HG03378 (cell line): ENCODE results near the gene DHRS4L2.
"Not testable (repeated sequence)": the region's sequence is repeated elsewhere in the genome, so short reads cannot be mapped to it uniquely, and the experiment has no call there.

Experiments
- ATAC-seq: cut with Tn5 transposase; IDR thresholded peaks from one replicate; pipeline ENCODE4 v1.9.1; 2021; ENCODE audit warnings: mild to moderate bottlenecking, moderate library complexity; ENCODE audit not compliant: unreplicated experiment

Gene DHRS4L2

DNA sequence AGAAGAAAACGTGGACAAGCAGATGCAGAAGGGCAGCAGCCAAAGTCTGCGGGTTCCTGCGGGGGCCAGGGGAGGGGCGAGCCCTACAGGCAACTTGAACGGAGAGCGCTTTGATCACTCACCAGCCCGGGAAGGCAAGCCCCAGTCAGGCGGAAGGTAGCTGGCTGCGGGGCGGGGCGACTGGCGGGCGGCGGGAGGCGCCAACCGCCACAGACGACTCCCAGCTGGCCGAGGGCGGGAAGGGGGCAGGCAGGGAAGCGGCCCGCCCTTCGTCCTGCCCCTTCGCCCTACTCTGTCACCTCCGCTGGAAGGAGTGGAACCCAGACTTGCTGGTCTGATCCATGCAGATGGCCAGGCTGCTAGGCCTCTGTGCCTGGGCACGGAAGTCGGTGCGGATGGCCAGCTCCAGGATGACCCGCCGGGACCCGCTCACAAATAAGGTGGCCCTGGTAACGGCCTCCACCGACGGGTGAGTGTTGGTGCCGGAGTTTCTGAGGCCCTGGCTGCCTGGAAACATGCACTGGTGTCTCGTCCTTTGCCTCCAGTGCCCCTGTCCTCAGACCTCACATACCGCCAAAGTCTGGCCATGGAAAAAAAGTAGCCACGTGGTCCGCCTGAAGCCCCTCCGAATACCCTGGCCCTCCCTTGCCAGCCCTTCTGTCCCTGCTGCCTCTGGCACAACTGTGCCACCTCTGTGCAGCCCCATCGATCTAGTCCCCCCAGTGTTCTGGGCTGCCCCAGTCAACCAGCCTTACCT lies at the start of gene DHRS4L2:
Gene DHRS4L2 (plus strand): TSS at position 323 of the 757 bp plus-strand sequence. CDS start 19 bp downstream, at position 342.
- ATAC-seq: peak; percentile 77

- no peak for ATAC-seq
Observed at GRCh38 chr14:23939607-23940326, 49.0 kb upstream of the DHRS4L2 start.

- no peak for ATAC-seq
Observed at GRCh38 chr14:23941230-23941629, 47.5 kb upstream of the DHRS4L2 start.

DNA sequence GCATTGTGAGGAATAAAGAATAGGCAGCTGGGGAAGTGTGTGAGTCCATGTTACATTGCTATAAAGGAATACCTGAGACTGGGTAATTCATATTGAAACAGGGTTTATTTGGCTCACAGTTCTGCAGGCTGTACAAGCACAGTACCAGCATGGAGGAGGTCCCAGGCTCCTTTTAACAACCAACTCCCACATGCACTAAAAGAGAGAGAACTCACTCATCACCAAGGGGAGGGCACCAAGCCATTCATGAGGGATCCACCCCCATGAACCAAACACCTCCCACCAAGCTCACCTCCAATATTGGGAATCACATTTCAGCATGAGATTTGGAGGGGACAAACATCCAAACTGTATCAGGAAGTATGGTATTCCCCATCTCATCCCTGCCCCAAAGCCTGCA lies 47.1 kb upstream of the DHRS4L2 start:
- ATAC-seq: no peak

DNA sequence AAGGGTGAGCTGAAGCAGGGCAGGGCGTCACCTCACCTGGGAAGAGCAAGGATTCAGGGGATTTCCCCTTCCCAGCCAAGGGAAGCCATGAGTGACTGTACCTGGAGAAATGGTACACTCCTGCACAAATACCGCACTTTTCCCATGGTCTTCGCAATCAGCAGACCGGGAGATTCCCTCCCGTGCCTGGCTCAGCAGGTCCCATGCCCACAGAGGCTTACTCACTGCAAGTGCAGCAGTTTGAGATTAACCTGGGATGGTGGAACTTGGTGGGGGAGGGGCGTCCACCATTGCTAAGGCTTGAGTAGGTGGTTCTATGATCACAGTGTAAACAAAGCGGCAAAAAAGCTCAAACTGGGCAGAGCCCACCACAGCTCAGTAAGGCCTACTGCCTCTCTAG lies 46.1 kb upstream of the DHRS4L2 start:
- no peak for ATAC-seq

GRCh38 chr14:23949069-23949468 lies 39.7 kb upstream of the DHRS4L2 start:
- ATAC-seq: not testable (repeated sequence)

DNA sequence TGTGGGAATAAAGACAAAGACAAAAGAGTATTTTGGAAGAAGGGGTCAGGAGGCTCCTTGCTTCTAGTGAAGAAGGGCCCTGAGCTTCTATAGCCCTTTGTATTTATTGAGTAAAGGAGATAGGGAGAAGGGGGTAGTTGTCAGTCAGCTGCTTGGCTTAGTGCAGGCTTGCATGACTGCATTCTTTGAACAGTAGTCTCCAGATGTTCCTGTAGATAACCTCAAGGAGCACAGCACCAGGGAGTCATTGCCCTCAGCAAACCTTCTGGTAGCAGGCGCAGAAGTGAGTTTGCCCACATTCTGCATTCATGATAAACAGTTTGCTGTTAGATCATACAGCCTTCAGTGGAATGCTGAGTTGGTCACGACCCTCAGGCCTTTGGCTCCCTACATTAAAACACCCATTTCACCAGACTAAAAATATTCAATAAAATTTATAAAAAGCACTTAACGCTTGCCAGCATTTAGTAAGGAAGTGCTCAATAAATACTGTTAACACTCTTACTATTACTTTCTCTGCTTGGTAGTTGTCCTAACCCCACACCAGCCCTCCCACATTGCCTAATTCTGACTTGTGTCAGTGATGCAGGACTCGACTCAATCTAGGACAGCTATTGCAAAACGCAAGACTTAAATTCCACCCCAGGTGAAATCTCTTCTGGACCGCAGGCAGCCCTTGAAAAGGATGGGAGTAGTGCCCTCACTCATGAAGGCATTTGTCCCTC lies 38.2 kb upstream of the DHRS4L2 start:
- ATAC-seq: no peak

- not testable (repeated sequence) for ATAC-seq
Observed at GRCh38 chr14:23951136-23951466, 37.6 kb upstream of the DHRS4L2 start.

GRCh38 chr14:23951590-23952201 lies 37.0 kb upstream of the DHRS4L2 start:
- no peak for ATAC-seq

GRCh38 chr14:23953116-23953463 lies 35.6 kb upstream of the DHRS4L2 start:
- ATAC-seq: not testable (repeated sequence)

GRCh38 chr14:23953464-23954278 lies 35.1 kb upstream of the DHRS4L2 start, which contains the start of gene DHRS4:
DHRS4 (plus strand) TSS chr14:23953770; CDS start chr14:23953789, 19 bp downstream.
- peak; percentile 81 for ATAC-seq

DNA sequence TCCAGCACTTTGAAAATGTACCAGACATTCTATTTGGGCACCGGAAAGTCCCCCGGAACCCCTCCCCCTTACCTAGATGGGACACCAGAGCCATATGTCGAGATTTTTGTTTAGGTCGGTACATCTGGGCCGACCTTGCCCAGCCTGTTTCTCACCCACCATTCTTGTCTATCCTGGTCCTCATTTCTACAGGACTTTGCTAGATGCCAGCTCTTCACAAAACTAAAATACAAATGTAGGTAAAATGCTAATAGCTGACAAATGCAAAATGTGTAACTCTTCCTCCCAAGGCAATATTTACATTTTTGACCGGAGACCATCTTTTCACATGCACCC lies 34.5 kb upstream of the DHRS4L2 start:
- ATAC-seq: not testable (repeated sequence)

GRCh38 chr14:23954965-23955364 lies 33.8 kb upstream of the DHRS4L2 start:
- not testable (repeated sequence) for ATAC-seq

DNA sequence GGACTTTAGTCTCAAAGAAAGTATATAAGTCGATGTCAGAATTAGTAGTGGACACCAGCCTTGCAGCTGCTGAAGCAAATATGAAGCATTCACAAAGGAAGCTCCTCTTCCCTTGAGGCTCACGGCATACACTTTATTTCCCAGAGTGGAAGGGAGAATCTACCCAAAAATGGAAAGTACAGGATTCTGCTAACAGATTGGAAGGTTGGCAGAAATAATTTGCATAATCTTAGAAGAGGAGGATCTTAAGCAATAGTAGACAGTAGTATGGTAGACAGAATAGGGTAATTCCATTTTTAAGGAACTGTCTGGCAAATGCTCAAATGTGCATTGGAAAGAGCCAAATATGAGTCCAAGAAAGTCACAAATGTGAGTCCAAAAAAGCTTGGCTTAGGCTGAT lies 32.9 kb upstream of the DHRS4L2 start:
- ATAC-seq: not testable (repeated sequence)

- ATAC-seq: not testable (repeated sequence)
Observed at GRCh38 chr14:23957913-23958569, 30.7 kb upstream of the DHRS4L2 start.

DNA sequence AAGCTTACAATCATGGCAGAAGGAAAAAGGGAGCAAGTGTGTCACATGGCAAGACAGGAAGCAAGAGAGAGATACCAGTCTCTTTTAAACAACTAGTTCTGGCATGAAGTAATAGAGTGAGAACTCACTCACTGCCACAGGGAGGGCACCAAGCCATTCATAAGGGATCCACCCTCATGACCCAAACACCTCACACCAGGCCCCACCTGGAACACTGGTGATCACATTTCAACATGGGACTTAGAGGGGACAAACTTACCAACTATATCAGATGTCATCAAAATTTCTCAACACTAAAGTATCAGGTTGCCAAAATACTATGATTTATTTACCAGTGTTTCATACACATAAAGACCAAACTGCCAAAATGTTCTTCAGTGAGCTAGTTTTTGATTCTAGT lies 27.8 kb upstream of the DHRS4L2 start:
- ATAC-seq: not testable (repeated sequence)

- ATAC-seq: not testable (repeated sequence)
Observed at GRCh38 chr14:23961704-23962103, 27.0 kb upstream of the DHRS4L2 start.

GRCh38 chr14:23969130-23969480 lies 19.6 kb upstream of the DHRS4L2 start:
- not testable (repeated sequence) for ATAC-seq

GRCh38 chr14:23969481-23970282 lies 19.0 kb upstream of the DHRS4L2 start:
- not testable (repeated sequence) for ATAC-seq
